Uterus (tissue), 2 donors: ENCODE results near the gene AUTS2.

Experiments
- POLR2A ChIP-seq, 2 donors: fragments of 450-650 bp; IDR thresholded peaks; one replicate each; pipeline ENCODE4 v1.6.1; 2016; ENCODE audit warnings: antibody characterized with exemption in 2 of 2, mild to moderate bottlenecking in 1 of 2, moderate library complexity in 1 of 2
- TF ChIP-seq, protein P1 (sequence below), 4 experiments: fragments of 200-600 bp in 2 of 4; fragments of 450-650 bp in 2 of 4; sonication (generic) in 2 of 4; IDR thresholded peaks; one replicate each; pipeline ENCODE4 v1.5.1; 2016 to 2019; ENCODE audit warnings: antibody characterized with exemption in 4 of 4, mild to moderate bottlenecking in 2 of 4, moderate library complexity in 1 of 4

DNA sequence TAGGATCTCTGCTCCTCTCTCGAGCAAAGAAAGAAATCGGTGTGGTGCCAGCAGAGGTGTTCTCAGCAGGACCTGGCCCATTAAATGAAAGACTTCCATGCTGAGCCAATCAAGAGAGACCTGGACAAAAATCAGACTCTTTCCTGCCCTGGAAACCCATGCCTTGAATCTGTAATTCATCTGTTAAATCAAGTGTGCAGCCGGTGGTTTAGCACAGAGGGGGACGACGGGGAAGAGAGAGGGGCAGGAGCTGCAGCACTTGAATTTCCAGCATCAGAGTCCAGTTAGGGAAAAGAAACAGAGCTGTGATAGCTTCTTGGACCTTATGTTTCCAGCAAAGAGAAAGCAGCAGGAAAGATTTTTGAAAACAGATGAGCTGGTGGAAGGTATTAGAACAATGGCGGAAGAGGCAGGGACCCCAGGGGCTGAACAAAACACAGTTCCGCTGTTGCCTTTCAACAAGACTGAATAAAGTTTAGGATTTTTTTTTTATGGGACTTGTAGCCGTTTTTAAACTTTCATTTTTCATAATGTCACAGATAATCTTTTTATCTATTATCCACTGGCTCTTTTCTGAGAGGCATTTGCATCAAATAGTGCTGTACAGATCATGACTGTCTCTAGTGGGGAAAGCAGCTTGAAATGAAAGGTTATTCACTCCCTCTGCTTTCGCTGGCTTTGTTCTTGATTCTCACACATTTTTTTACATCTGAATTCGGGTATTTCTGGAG, 990.1 kb downstream of the AUTS2 start:
- TF ChIP-seq, protein P1, sequence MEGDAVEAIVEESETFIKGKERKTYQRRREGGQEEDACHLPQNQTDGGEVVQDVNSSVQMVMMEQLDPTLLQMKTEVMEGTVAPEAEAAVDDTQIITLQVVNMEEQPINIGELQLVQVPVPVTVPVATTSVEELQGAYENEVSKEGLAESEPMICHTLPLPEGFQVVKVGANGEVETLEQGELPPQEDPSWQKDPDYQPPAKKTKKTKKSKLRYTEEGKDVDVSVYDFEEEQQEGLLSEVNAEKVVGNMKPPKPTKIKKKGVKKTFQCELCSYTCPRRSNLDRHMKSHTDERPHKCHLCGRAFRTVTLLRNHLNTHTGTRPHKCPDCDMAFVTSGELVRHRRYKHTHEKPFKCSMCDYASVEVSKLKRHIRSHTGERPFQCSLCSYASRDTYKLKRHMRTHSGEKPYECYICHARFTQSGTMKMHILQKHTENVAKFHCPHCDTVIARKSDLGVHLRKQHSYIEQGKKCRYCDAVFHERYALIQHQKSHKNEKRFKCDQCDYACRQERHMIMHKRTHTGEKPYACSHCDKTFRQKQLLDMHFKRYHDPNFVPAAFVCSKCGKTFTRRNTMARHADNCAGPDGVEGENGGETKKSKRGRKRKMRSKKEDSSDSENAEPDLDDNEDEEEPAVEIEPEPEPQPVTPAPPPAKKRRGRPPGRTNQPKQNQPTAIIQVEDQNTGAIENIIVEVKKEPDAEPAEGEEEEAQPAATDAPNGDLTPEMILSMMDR (IDR thresholded peaks at IDR 0.05): no peak
- no peak for TF ChIP-seq POLR2A (IDR thresholded peaks at IDR 0.05)
